GM21529 (cell line): Measurements from ENCODE around the gene GRB10.

Source experiments
- ATAC-seq: cut with Tn5 transposase; IDR thresholded peaks from one replicate; pipeline ENCODE4 v1.9.1; 2021; ENCODE audit not compliant: unreplicated experiment

GRB10 gene

GRCh38 chr7:50696810-50697582 lies 85.7 kb downstream of the GRB10 start:
- no peak for ATAC-seq

GRCh38 chr7:50695026-50695425 lies 87.7 kb downstream of the GRB10 start:
- no peak for ATAC-seq

- no peak for ATAC-seq
Observed at GRCh38 chr7:50693455-50694130, 89.1 kb downstream of the GRB10 start.

- no peak for ATAC-seq
Observed at GRCh38 chr7:50690541-50691011, 92.1 kb downstream of the GRB10 start.

- no peak for ATAC-seq
Observed at GRCh38 chr7:50688226-50688590, 94.5 kb downstream of the GRB10 start.

- no peak for ATAC-seq
Observed at GRCh38 chr7:50687575-50688225, 95.0 kb downstream of the GRB10 start.

GRCh38 chr7:50687096-50687495 lies 95.6 kb downstream of the GRB10 start:
- ATAC-seq: no peak

- ATAC-seq: no peak
Observed at GRCh38 chr7:50685135-50686065, 97.3 kb downstream of the GRB10 start.

- ATAC-seq: no peak
Observed at GRCh38 chr7:50684713-50685075, 98.0 kb downstream of the GRB10 start.

GRCh38 chr7:50684011-50684712 lies 98.5 kb downstream of the GRB10 start:
- no peak for ATAC-seq

GRCh38 chr7:50682573-50682972 lies 100.1 kb downstream of the GRB10 start:
- ATAC-seq: no peak

GRCh38 chr7:50682079-50682478 lies 100.6 kb downstream of the GRB10 start:
- ATAC-seq: no peak

- no peak for ATAC-seq
Observed at GRCh38 chr7:50681432-50682045, 101.2 kb downstream of the GRB10 start.

- ATAC-seq: no peak
Observed at GRCh38 chr7:50679218-50680007, 103.3 kb downstream of the GRB10 start.

- no peak for ATAC-seq
Observed at GRCh38 chr7:50678586-50678985, 104.1 kb downstream of the GRB10 start.

- ATAC-seq: no peak
Observed at GRCh38 chr7:50677638-50677996, 105.1 kb downstream of the GRB10 start.

GRCh38 chr7:50676740-50677637 lies 105.7 kb downstream of the GRB10 start:
- ATAC-seq: no peak

- no peak for ATAC-seq
Observed at GRCh38 chr7:50676079-50676478, 106.6 kb downstream of the GRB10 start.
